ENCODE results near the gene UNKL.
A peak's percentile ranks its signal among the peaks of the same experiment; 100 is the strongest.

UNKL gene

DNA sequence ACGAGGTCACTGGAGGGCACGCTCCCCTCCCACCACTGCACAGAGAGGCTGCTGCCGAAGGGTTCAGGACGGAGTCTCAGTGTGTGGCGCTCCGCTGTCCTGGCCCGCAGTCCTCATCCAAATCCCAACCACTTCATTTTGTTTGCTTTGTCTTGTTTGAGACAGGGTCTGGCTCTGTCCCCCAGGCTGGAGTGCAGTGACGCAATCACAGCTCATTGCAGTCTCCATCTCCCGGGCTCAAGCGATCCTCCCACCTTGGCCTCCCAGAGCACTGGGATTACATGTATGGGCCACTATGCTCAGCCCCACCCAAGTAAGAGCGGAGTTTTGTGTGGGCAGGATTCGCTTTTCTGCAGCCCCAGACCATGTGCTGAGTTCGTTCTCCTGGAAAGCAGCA lies 12.7 kb downstream of the UNKL start:
- no peak for DNase-seq (ENCODE audit: low read depth)

DNA sequence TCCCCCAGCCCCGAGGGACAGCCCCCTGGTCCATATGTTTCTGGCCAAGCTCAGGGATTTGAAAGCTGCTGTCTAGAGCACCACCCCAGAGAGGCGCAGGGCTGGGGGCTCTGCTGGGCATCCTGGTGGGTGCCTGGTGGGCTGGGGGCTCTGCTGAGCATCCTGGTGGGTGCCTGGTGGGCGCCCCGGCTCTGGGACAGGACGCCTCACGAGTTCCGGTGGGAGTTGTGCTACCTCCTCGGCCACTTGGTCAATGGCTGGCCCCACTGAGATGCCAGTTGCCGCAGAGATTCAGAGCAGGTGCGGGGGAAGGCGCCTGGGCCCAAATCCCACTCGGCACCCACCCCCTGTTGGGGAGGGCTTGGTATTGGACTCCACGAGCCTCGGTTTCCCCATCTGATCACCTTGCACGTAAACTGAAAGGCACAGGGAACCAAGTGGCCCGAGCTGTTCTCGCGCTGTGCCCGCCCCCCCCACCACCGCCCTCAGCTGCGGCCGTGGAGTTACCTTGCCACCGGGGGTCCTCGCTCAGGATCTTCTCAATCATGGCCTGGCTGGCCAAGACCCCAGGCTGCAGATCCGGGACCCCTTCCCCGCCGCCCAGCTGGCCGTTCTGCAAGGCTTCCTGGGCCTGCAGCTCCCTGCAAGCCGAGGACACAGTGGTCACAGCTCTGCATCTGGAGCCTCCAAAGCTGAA lies 13.3 kb downstream of the UNKL start:
- DNase-seq (ENCODE audit: low read depth), result no peak

DNA sequence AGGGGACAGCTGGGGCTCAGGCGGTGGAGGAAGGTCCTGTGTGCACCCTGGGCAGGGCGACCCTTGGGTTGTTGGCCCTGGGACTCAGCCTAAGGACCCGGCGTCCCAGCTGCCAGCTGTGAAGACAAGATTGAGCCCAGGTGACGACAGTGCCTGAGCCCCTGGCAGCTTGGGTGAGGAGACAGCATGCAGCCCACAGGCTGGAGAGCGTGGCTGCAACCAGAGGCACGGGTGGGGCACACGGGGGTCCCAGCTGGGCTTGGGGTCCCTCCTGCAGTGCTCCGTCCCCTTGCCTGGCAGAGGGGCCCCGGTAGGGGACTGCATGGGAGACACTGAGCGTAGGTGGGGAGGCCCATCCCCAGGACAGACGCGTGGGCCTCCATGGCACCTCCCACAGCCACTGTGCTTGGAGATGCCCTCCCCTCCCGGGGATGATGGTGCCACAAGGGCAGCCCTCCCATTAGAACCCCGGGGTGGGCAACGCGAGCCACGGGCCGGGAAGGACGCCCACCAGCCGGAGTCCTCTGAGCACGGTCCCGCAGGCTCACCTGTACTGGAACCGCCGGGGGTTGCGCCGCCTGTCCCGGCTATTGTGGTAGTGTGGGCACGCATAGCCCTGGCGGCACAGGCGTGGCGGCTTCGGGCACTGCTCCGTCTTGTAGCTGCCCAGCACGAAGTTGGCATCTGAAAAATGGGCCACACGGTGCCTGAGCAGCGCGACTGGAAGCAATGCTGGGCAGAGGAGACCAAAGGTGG lies 15.5 kb downstream of the UNKL start:
- no peak for DNase-seq (ENCODE audit: low read depth)

DNA sequence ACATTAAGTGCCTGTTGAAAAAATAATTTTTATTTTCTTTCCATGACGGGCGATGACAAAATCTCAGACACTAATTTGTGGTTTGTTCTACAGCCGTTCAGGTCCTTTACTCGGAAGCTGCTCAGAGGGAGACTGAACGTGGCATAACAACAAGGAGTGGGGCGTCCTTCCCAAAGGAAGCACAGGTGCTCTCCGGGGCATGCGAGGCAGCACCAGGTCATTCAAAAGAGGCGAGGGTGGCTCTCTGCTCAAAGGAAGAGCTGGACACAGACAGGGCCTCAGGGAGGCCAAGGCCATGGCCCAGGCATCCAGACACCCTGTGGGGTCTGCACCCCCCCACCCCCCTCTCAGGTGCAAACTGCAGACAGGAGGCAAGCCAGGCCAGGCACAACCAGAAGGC lies 16.2 kb downstream of the UNKL start:
- no peak for DNase-seq (ENCODE audit: low read depth)

DNA sequence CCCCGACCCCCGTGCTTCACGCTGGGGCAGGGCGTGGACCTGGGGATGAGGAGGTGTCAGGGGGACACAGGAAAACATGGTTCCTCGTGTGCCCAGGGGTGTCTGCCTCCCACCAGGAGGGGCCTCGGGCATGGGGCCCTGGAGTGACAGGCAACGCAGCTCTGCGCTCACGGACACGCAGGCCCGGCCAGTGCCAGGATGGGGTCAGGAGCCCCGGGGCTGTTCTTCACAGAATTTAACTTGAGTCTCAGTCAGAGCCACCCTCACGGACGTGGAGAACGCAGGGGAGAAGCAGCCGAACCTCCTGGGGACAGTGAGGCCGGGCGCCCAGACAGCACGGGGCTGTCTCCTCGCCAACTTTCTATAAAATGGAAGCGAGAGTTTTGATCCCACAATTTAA lies 16.7 kb downstream of the UNKL start:
- no peak for DNase-seq (ENCODE audit: low read depth)

DNA sequence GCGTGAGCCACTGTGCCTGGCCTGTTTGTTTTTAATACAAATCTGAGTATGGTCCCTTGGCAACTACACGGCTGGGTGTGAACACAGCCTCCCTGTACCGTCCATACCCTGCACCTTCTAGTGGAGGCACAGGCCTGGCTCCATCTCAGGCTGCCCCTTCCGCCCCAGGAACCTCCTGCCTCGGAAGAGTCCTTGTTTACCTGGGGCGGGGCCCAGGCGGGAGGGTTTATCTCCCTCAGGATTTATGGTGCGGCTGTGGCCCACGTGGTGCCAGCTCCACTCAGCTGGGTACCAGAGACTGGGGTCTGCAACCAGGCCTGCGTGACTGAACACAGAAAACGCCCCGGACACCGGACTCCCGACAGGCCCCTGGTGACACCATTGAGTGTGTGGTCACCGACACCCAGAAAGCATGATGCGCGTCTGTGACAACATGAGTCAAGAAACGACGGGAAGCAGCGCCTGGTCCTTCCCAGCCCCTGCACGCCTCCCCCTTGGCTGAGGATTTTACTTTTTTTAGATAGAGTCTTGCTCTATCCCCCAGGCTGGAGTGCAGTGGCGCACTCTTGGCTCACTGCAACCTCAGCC lies 19.0 kb downstream of the UNKL start:
- no peak for DNase-seq (ENCODE audit: low read depth)

DNA sequence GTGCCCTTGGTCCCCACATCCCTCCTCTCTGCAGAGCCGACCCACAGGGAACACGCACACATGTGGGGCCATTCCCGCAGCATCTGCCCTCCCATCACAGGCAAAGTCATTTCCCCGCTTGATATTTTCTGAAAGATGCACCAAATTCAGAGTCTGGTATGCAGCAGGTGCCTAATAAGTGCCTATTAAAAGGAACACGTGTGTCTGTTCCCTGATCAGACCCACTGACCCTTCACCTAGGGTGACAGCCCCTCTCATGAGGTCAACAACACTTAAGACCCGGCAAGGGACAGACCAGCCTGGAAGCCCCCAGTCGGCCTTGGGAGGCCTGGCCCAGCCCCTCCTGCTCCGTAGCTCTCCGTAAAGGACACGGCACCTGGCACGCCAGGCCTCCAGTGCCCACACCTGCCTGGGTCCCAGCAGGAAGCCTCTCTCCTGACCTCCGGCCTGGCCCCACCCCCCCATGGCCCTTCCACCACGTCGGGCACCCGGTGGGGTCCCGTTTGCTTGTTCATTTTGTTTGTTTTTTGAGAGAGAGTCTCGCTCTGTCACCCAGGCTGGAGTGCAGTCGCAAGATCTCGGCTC lies 20.0 kb downstream of the UNKL start:
- no peak for DNase-seq (ENCODE audit: low read depth)

DNA sequence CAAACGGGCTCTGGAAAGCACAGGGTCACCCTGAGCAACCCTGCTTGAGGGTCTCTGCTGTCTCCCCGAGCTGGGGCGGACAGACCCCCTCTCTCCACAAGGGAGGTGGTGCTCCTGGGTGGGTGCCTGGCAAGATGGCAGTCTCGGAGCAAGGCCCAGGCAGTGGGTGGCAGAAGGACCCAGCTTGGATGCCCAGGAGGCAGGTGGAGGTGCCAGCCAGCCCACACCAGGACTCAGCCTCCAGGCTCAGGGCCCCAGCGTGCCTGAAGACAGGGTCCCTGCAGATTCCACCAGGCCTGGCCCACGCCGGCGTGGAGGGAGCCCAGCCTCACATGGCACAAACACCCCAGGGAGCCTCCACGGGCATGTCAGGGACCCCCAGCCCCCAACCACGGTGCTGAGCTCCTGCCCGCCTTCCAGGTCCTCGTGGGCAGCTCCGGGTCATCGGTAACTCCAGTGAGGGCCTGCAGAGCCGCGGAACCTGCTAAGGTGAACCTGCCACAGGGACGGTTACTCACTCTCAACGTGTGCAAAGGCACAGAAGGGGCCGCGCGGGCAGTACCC lies 20.8 kb downstream of the UNKL start:
- no peak for DNase-seq (ENCODE audit: low read depth)

DNA sequence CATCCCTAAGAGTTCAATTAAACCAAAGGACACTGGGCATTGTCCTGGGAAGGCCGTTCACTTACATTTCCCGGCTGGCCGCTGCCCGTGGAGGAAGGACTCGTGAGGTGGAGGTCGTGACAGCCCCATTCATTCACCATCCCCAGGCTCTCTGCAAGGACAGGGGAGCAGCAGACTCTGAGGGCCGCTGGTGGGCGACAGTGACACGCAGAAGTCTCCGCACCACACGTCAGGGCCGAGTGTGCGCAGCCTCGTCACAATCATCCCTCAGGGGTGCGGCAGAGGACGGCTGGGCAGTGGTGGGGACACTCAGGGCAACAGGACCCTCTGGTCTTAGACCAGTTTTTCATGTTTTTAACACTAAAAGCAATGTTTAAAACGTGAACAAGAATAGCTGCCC lies 21.7 kb downstream of the UNKL start:
- no peak for DNase-seq (ENCODE audit: low read depth)

DNA sequence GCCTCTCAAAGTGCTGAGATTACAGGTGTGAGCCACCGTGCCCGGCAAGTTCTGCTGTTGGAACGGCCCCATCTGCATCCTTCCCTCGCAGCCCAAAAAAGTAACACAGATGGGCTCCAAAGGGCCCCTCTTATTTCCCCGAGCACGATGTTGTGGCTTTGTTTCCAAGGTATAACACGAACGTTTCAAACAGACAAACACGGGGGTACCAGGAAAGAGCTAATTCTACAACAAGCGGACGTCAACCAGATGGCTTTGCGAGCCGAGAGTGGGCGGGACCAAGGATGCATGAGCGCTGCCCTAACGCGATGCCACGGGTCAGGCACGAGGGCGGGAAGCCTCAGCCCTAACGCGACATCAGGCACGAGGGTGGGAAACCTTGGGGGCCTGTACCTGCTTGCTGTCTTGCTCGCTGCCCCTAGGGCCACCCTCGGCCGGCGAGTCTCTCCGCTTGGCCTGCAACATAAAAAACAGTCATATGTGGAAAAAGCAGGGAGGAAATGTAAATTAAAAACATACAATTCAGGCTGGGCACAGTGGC lies 24.2 kb downstream of the UNKL start:
- DNase-seq (ENCODE audit: low read depth), result no peak

DNA sequence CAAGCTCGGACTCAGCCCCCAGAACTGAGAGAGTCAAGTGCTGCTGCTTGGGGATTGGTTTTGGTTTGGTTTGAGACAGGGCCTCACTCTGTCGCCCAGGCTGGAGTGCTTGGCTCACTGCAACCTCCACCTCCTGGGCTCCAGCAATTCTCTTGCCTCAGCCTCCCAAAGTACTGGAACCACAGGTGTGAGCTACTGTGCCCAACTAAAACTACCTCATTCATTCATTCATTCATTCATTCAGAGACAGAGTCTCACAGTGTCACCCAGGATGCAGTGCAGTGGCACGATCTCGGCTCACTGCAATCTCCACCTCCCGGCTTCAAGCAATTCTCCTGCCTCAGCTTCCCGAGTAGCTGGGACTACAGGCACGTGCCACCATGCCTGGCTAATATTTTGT lies 24.7 kb downstream of the UNKL start:
- no peak for DNase-seq (ENCODE audit: low read depth)

DNA sequence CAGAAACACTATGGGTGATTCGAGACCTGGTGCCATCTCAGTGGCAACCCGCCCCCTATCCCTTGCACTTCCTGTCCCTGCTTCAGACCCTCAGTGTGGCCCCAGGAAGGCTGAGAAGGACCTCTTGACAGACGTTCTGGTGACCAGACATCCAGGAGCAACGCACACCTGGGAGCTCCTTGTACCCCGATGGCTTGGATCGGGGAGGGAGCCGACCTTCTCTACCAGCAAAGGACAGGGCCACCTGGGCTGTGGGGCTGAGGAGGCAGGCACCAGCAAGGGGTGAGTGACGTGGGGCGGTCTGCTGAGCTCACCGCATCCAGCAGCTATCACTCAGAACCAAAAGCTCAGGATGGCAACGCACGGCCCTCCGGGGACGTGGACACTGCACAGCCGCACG lies 27.2 kb downstream of the UNKL start:
- DNase-seq (ENCODE audit: low read depth), result no peak

DNA sequence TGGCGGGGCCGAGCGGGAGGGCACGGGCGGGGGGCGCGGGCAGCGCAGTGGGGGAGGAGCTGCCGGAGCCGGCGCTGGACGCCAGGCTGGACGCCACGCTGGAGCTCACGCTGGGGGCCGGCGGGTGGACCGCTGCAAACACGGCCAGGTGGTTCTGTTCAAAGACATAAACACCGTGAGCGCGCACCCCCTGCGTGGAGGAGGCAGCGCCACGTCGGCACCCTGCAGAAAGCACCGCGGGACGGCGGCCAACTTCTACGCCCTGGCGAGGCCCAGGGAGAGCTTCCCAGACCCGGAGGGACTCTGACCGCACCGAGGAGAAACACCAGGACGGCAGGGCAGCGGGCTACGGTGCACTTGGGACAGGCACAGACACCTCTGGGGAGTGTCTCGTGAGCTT lies 29.3 kb downstream of the UNKL start:
- DNase-seq (ENCODE audit: low read depth), result no peak

DNA sequence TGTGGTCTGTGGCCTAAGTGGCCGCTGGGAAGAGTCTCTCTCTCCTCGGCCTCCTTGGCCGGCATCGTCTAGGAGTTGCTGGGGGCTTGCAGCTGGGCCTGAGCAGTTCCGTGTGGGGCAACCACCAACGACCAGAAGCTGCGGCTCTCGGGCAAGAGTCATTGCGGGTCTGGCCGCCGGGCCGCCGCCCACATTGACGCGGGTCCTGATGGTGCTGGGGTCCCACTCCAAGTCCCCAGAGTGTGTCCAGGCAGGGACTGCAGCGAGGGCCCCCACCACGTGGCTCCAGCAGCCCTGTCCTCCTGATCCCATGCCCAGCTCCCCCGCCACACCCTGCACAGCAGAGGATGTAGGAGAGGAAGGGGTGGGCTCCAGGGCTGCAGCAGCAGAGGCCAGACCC lies 30.9 kb downstream of the UNKL start:
- DNase-seq (ENCODE audit: low read depth), result no peak

DNA sequence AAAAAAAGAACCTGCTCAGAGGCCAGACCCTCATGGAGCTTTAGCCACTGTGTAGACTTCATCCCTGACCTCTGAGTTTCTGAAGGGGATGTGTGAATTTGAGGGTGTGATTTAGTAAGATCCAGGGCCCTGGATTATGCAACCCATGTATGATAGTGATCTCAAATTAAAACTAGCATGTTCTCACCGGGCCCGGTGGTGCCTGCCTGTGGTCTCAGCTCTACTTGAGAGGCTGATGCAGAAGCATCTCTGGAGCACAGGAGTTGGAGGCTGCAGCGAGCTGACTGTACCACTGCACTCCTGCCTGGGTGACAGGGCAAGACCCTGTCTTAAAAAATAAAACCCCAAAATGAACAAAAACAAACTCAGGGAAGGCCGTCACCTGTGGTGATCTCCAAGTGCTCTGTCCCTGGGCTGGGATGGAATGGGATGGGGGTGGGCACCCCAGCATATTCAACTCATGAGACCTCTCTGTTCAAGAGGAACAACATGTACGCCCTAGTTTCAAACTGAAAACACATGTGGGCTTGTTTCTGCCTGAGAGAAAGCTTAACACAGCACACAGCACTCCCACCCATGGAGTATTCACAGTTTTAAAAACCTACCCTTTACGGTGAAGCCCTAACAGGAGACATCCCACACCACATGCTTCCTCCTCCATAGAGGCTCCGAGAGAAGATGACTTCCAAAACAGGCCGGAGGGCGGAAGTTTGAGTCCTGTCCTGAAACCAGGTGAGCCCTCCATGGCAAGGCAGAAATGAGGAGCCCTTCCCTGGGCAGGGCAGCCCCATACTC lies 32.7 kb downstream of the UNKL start:
- DNase-seq (ENCODE audit: low read depth), result no peak

DNA sequence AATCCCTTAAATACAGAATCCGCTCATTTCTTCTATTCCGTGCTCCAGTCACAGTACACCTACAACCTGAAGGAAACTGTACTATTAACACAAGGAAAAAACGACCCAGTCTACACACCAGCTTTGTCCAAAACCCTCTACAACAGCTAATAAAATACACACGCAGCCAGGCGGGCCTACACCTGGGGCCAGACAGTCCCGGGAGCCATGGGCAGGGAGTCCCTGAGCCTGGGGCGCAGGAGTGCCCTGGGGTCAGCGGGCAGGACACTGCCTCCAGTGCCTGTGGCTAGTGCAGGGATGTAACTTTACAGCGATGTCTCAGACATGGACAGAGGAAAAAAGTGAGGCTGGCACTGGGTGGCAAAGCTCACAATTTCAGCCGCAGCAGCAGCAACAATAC lies 34.3 kb downstream of the UNKL start:
- DNase-seq (ENCODE audit: low read depth), result no peak

DNA sequence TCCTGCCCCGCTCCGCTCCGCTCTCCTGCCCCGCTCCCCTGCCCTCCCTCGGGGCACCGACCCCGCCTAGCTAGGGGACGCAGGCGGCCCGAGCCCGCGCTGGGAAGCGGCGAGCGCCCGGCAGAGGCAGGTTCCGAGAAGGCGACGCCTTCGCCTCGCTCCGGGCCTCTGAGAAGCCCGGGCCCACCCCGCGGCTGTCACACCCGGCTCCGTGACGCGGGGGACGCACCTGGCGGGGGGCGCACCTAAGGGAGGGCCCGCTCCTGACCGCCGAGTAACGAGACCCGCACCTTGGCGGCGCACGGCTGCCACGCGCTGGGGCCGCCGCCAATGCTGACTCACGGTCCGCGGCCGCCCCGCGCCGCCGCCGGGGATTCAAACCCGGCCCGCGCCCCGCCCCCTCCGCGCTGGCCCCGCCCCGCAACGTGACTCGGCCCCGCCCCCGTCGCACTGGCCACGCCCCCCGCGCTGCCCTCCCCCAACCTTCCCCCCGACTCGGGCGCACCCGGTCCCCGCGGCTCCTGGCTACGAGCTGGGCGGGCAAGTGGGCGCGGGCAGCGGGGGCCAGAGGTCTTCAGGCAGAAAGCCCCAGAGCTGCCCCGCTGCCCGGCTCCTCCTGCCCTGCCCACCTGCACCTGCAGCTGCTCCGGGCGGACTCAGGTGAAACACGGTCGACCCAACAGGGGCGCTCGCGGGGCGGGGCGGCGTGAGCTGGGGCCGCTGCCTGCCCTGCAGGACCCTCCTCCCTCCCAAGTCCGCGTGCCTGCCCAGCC lies 35.0 kb downstream of the UNKL start:
- DNase-seq (ENCODE audit: low read depth), result peak; percentile 45

DNA sequence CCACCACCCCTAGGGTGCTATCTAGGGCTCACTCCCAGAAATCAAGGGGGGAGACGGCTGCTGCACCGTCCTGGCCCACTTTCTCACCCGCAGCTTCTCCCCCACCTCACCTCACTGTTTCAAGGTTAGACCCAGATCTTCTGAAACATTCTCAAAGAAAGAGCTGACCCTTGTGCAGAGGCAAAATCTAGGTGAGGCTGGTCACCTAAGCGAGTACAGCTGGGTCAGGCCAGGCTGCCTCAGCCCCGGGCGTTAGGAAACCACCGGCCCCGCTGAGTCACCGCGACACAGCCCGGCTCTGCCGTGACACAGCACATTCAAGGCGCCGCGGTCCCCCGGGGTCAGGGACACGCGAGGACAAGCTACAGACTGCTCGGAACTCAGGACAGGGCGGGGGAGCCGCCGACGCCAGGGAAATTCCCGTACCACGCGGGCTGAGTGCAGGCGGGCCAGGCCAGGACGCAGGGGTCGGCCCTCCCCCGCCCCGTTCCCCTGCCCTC lies 35.6 kb downstream of the UNKL start:
- DNase-seq (ENCODE audit: low read depth), result peak; percentile 55

DNA sequence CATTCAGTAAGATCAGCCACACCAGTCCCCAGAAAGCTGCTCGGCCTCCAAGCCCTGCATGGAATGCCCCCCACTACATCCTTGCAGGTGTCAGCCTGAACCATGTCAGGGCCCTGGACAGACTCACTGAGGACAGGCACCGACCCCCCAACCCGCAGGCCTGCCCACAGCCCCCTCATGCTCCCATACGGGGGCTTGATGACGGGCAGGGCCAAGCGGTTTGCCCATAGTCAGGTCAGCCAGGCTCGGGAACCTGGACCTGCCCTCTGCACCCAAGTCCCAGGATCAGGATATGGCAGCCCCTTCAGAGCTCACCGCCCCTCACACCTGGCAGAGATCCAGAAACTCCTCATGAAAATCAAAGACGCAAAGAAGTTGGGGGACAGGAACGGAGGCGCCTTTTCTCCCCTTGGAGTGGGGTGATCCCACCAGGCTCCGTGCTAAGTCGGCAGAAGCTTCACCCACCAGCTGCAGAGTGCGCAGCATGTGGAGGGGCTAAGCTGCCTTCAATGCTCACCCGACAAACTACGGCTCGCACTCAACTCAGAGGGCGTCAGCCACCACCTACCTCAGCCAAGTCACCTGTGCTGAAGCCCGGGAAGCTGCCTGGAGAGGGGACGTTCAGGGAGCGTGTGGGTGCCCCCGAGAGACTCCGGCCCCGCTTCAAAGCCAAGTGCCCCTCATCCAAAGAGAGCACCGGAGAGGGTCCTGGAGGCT lies 36.3 kb downstream of the UNKL start:
- no peak for DNase-seq (ENCODE audit: low read depth)

DNA sequence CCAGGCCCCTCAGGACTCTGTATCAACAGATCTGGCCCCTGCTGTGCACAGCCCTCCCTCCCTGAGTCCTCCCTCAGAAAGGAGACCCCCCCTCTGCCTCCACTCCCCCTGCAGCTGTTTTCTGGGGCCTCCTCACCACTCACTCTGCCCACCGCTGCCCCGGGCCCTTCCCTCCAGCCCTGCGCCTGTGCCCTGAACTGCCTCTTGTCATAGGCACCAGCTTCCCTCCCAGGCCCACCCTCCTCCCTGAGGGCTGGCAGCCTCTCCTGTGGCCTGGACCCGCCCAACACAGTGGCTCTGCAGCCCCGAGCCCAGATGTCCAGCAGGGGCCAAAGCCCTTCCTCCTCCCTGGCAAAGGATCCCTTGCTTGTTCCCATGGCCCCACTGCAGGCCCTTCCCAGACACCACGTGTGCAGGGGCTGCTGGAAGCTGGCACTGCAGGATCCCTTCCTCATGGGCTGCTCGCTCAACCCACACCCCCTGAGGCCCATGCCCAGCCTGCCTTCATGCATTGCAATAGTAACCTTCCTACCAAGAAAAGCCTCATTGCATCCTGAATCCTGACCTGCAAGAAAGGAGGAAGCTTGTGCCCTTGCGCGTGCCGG lies 37.0 kb downstream of the UNKL start:
- no peak for DNase-seq (ENCODE audit: low read depth)
